GM19324 (cell line): Measurements from ENCODE around the gene PNMA3.
"Not testable (repeated sequence)": the region's sequence is repeated elsewhere in the genome, so short reads cannot be mapped to it uniquely, and the experiment has no call there.

Experiments used
- ATAC-seq: cut with Tn5 transposase; IDR thresholded peaks from one replicate; pipeline ENCODE4 v1.9.1; 2021; ENCODE audit warnings: mild to moderate bottlenecking, moderate library complexity; ENCODE audit not compliant: unreplicated experiment, low FRiP score

PNMA3 gene, protein sequence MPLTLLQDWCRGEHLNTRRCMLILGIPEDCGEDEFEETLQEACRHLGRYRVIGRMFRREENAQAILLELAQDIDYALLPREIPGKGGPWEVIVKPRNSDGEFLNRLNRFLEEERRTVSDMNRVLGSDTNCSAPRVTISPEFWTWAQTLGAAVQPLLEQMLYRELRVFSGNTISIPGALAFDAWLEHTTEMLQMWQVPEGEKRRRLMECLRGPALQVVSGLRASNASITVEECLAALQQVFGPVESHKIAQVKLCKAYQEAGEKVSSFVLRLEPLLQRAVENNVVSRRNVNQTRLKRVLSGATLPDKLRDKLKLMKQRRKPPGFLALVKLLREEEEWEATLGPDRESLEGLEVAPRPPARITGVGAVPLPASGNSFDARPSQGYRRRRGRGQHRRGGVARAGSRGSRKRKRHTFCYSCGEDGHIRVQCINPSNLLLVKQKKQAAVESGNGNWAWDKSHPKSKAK

DNA sequence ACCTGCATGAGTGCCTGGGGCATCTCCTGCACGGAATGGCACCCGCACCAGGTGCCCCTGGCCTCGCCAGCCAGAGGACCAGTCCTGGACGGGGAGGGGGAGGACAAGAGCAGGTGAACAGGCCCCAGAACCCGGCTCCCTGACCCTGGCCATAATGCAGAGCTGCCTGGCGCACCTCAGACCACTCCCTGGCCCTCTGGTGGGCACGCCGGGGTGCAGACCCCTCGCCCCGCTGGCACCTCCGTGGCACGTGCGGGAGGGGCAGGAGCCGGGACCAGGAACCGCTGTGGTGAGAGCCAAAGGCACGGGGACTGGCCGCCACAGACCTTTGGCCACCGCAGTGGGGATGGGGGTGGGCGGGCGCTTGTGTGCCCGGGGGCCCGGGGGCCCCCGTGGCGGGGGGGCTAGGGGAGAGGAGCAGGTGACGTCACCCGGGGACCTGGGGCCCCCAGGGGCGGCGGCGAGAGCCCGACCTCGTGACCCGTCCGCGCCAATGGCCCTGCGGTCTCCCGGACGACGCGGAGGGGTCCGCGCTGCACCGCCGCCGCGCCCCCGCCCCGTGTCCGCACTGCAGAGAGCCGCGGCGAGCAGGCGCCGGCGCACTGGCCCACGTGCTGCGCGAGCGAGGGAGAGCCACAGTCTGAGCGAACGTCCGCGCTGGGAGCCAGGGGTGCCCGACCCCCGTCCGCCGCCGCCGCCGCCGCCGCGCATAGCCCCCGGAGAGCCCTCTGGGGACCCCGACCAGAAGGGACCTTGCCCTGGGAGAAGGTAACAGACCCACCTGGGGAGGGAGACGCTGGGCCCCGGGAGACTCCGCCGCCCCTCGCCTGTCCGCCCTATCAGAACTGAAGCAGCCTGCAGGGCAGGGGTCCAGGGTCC lies at the start of gene PNMA3:
Gene PNMA3 (plus strand): TSS at position 600 of the 879 bp plus-strand sequence. CDS start 586 bp downstream, outside the sequence.
- ATAC-seq: no peak

DNA sequence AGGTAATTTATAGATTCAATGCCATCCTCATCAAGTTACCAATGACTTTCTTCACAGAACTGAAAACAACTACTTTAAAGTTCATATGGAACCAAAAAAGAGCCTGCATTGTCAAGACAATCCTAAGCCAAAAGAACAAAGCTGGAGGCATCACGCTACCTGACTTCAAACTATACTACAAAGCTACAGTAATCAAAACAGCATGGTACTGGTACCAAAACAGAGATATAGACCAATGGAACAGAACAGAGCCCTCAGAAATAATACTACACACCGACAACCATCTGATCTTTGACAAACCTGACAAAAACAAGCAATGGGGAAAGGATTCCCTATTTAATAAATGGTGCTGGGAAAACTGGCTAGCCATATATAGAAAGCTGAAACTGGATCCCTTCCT lies 39.1 kb upstream of the PNMA3 start:
- not testable (repeated sequence) for ATAC-seq

DNA sequence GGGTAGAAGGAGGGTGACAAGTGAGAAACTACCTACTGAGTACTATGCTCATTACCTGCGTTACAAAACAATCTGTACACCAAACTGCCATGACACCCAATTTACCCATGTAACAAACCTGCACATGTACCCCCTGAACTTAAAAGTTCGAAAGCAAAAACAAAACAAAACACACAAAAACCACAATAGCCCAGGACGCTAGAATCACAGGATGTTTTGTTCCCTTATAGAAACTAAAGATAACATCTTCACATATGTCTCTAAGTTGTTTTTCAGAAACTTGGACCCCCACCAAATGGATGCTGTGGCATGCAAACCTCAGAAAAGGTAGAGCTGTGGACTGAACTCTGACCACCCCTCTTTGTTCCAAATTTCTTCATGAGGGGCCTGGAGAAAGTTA lies 37.1 kb upstream of the PNMA3 start:
- no peak for ATAC-seq

DNA sequence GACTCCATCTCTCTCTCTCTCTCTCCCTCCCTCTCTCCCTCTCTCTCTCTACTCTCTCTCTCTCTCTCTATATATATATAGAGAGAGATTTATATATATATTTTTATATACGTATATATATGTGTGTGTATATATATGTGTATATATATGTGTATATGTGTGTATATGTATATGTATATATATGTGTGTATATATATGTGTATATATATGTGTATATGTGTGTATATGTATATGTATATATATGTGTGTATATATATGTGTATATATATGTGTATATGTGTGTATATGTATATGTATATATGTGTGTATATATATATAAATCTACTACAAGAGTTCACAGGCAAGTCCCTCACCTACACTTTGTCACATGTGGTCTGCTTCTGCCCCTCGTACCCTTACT lies 29.8 kb upstream of the PNMA3 start:
- ATAC-seq: not testable (repeated sequence)

DNA sequence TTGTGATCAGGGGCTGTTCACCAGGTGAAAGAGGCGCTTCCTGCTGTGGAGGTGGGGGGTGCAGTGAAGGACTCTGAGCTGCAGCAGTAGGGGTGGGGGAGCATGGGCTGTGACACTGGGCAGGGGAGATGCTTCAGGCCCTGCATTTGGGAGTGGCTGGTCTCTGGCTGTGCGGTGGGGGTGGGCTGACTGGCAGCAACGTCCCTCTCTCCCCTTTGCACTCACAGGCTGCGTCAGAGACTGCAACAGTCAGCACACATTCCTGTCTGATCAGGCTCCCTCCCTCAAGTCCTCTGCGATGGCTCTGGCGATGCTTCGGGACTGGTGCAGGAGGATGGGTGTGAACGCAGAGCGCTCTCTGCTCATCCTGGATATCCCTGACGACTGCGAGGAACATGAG lies 27.8 kb upstream of the PNMA3 start:
- ATAC-seq: not testable (repeated sequence)

DNA sequence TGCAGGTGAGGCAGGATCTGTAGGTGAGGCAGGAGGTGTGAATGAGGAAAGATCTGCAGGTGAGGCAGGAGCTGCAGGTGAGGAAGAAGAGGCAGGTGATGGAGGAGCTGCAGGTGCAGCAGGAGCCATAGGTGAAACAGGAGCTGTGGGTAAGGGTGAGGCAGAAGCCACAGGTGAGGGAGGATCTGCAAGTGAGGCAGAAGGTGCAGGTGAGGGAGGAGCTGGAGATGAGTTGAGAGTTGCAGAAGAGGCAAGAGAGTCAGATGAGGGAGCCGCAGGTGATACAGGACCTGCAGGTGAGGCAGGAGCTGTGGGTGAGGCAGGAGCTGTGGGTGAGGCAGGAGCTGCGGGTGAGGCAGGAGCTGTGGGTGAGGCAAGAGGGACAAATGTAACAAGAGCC lies 27.1 kb upstream of the PNMA3 start:
- ATAC-seq: no peak

DNA sequence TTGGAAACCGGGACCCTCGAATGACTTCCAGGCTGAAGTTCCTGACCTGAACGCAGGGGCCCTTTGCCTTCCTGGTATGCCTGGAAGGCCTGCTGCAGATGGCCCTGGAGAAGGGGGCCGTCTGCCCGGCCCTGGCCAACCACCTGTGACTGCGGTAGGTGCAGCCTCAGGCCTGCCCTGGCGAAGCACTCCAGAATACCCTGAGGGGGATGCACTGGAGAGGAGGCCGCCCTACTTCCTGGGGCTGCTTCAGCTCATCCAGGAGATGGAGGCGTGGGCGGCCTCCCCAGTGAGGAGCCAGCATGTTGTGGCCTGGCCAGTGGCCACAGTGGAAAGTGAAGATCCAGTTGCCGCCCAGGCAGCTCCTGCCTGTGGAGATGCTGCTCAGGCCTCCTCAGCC lies 26.4 kb upstream of the PNMA3 start:
- no peak for ATAC-seq

DNA sequence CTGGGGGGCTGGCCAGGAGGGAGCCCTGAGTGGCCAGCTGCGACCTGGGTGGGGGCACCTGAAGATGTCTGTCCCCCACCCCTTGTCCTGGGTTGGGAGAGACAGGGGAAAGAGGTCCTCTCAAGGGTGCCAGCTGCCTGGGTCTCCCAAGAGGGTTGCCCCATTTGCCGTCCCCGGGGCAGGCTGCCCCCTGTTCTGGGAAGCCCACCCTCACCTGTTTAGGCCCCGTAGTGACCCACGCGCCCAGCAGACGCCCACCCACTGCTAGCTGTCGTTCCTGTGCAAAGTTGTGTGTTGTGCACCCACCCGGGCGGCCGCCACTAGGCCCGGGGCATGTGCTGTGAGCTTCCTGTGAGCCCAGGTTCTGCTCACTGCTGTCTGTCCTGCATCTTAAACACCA lies 25.5 kb upstream of the PNMA3 start:
- no peak for ATAC-seq

DNA sequence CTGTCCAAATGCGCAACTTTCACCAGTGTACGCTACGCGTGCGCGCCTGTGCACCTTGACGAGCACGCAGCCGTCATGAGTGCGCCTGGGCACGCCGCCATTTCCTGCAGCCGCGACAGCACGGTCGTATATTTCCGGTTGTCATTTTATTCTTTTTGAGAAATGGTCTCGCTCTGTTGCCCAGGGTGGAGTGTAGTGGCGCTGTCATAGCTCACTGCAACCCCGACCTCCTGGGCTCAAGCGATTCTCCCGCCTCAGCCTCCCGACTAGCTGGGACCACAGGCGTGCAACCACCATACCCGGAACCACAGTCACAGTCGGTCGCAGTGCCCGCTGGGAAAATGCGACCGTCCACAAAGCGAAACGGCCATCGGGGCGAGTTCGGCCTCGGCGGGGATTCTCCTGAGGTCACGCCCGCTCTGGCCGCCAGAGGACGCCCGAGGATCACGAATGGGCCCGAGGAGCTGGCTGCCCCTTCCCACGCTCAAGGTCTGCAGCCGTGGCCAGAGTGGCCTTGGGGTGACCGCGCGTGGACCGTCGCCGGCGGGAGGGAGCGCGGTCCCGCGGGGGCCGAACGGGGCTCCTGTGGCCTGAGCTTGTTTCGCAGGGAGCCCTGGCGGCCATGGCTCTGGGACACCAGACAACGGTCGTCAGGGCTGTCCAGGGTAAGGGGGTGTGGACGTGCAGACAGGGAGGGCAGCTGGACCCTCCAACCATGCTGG lies 23.7 kb upstream of the PNMA3 start:
- no peak for ATAC-seq

DNA sequence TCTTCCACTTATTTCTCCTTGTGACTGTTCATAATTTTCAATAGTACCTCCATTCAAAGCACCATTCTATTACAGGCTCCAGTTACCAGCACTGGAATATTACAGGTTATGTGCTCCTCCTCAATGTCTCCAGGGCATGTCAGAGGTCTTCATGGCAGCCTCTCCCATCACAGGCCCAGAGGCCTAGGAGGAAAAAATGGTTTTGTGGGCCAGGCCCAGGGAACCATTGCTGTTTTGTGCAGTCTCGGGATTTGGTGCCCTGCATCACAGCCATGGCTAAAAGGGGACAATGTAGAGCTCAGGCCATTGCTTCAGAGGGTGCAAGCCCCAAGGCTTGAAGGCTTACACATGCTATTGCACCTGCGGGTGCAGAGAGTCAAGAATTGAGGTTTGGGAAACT lies 7.2 kb upstream of the PNMA3 start:
- no peak for ATAC-seq

DNA sequence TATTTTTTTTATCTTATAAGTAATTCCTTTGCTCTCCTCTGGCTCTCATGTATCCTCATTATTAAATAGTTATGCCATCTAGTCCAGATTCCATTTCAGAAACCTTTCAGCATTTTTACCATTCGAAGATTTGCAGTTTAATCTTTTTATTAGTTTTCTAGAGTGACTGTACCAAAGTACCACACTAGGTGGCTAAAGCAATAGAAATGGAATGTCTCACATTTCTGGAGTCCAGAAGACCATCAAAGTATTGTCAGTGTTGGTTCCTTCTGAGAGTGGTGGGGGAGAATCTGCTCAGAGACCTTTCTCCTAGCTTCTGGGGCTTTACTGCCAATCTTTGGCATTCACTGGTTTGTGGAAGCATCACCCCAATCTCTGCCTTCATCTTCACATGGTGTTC lies 3.7 kb upstream of the PNMA3 start:
- no peak for ATAC-seq

DNA sequence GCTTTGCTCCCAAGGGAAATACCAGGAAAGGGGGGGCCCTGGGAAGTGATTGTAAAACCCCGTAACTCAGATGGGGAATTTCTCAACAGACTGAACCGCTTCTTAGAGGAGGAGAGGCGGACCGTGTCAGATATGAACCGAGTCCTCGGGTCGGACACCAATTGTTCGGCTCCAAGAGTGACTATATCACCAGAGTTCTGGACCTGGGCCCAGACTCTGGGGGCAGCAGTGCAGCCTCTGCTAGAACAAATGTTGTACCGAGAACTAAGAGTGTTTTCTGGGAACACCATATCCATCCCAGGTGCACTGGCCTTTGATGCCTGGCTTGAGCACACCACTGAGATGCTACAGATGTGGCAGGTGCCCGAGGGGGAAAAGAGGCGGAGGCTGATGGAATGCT lies 1.0 kb downstream of the PNMA3 start:
- no peak for ATAC-seq

DNA sequence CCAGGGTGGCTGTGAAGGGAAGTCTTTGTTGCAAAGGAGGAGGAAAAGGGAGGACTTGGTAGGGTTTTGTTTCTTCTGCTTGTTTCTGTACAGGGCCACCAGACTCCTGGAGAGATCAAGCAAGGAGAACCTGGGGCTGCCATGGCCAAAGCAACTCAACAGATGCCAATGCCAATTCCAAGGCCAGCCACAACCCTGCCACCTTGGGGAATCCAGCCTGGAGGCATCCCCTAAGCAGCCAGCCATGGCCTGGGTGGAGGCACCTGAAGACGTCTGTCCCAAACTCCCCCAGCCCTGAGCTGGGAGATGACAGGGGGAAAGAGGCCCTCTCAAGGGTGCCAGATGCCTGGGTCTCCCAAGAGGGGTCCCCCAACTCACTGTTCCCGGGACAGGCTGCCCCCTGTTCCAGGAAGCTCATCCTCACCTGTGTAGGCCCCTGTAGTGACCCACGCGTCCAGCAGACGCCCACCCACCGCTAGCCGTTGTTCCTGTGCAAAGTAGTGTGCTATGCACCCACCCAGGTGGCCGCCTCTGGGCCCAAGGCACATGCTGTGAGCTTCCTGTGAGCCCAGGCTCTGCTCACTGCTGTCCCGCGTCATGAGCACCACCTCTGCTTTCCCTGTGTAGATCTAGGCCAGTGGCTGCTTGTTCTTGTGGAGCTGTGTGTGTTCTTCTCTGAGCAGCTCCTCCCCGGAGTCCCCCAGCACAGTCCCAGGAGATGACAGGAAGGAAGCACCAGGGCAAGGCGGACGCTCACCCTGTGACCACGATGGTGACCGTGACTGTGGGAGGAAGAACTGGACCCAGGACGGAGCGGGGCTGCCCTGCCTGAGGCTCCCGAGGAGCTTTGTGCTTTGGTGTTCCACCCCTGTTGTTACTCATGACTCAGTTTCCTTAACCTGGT lies 3.2 kb downstream of the PNMA3 start:
- no peak for ATAC-seq

DNA sequence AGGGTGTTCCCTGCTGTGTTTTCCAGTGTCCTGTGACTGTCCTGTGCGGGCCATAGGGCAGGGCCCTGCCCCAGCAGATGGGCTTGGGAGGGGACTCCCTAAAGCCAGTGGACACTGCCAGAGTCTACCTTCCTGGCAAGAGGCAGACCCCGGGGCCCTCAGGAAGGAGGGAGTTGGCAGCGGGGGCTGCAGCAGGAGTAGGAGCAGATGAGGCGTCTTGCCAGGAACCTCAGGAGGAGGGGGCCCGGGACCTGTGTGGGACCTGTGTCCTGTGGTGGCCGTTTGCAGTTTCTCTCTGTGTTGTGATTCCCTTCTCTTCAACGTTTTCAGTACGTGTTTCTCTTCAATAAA lies 3.8 kb downstream of the PNMA3 start:
- ATAC-seq: no peak

DNA sequence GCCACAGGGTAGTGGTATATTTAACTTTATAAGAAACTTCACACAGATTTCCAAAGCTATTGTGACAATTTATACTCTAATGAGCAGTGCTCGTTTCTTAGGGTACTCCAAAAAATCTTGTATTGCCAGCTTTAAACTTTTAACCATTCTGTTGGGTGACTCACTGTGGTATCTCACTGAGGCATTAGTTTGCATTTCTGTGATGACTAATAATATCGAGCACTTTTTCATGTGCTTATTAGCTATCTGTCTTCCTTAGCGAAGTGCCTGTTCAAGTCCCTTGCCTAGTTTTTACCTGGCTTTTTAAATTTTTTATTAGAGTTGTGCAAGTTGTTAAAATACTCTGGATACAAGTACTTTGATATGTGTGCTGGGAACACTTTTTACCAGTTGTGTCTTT lies 5.5 kb downstream of the PNMA3 start:
- ATAC-seq: no peak

DNA sequence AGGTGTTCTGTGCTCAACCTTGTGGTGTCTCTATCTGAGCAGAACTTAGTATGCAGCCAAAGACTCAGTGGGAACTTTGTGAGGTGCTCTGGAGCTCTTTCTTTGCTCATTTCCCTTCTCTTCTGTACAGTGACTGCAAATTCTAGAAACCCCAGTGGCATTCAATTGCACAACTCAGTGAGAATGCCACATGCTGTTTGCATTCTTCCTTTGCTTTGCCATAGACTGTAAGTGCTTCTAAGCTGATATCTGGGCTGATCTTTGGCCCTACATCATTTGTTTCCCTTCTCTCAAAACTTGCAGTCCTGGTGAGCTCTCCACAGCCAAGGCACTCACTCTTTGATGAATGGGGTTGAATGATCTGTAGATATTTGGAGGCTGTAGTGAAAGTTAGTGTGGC lies 7.0 kb downstream of the PNMA3 start:
- ATAC-seq: no peak

DNA sequence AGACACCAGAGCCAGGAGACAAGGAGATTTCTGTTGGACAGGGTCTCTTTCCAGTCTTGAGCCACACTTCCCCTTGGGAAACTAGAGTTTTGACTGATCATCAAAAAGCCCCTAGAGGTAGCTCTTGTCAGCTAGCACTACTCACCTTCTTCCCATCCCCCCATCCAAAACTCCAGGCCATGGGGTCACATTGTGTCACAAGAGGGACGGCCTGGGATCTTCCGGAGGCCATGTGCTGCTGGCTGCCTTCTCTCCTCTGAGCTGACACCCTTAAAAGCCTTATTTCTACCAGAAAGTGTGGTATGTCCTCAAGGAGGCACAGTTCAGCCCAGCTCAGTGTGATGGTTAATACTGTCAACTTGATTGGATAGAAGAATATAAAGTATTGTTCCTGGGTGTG lies 7.8 kb downstream of the PNMA3 start:
- no peak for ATAC-seq

DNA sequence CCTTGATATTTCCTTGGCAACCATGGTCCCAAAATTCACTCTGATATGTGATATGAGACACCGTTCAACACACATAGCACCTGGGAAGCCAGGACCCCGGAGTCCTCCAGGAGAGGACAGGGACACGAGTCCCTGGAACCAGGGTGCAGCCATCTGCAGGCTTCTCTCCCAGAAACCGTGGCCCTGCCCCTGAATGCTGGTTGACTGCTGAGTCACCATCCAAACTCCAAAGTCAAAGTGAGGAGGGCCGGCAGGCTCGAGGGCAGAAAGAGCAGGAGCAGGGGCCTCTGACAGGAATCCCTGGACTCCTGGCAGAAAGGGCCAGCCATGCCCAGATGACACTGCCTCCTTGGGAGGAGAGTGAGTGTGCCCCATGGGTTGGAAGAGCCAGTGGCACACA lies 9.1 kb downstream of the PNMA3 start:
- ATAC-seq: no peak

DNA sequence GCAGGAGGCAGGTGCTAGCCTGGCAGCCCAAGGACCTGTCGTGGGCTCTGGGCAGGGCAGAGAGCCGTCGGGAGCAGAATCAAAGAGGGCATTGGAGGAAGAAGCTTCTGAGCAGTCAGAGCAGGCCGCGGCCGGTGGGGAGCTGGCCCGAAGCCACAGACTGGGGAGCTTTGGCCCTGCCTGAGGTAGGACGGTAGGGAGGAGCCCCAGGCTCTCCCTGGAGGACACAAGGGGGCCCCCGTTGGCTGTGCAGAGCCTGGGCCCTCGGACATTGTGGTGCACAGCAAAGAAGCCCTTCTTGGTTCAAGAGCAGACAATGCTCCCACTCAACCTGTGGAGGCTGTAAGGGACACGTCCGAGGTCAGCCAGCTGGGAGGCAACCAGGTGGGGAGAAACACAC lies 10.1 kb downstream of the PNMA3 start:
- not testable (repeated sequence) for ATAC-seq
